GM21528 (cell line): Measurements from ENCODE around the gene TRIM49C.
"Not testable (repeated sequence)": the region's sequence is repeated elsewhere in the genome, so short reads cannot be mapped to it uniquely, and the experiment has no call there.

Experiments
- ATAC-seq: cut with Tn5 transposase; IDR thresholded peaks from one replicate; pipeline ENCODE4 v1.9.1; 2021; ENCODE audit warnings: mild to moderate bottlenecking, moderate library complexity; ENCODE audit not compliant: unreplicated experiment, low FRiP score

The TRIM49C gene

GRCh38 chr11:90030806-90031205 is at the start of gene TRIM49C:
TSS of gene TRIM49C (plus strand) at chr11:90031106. CDS start at chr11:90035212, 4,106 bp downstream.
- not testable (repeated sequence) for ATAC-seq

GRCh38 chr11:90024184-90024583 is 6.7 kb upstream of the TRIM49C start:
- ATAC-seq: not testable (repeated sequence)

GRCh38 chr11:90051591-90052209 is 20.8 kb downstream of the TRIM49C start:
- not testable (repeated sequence) for ATAC-seq

- not testable (repeated sequence) for ATAC-seq
These were observed 21.4 kb downstream of the TRIM49C start for GRCh38 chr11:90052311-90052710.

GRCh38 chr11:90053545-90053944 is 22.6 kb downstream of the TRIM49C start:
- ATAC-seq: not testable (repeated sequence)

- ATAC-seq: not testable (repeated sequence)
These were observed 54.7 kb downstream of the TRIM49C start, which contains the start of gene UBTFL1 for GRCh38 chr11:90085650-90086049. TSS of gene UBTFL1 (plus strand) at chr11:90085950. CDS start at chr11:90085950, 0 bp downstream.

- not testable (repeated sequence) for ATAC-seq
These were observed 57.8 kb downstream of the TRIM49C start for GRCh38 chr11:90088731-90089130.
